SK-N-SH (cell line): ENCODE results near the gene PLCB1. TPM values are rescaled to one million over a fixed set of nuclear protein-coding genes. Genes with fewer than 3 reads are reported as not detected.

Experiments
- CTCF ChIA-PET: fragments of 300-600, 350-600 bp; formaldehyde crosslinking; extraction: SDS; loops from one replicate; lab custom pipeline; 2021; lab: Yijun Ruan, JAX
- POLR2A ChIA-PET: fragments of 350-600 bp; sonication (Branson Sonifier 250); formaldehyde crosslinking; extraction: SDS; loops from one replicate; lab custom pipeline; 2020; ENCODE audit warnings: antibody characterized with exemption, inconsistent platforms; lab: Yijun Ruan, JAX
- DNase-seq: peaks from one replicate; pipeline ENCODE4 v3.0.0; 2012
- H2AFZ ChIP-seq: fragments of 200-600 bp; sonication (generic); 2 replicates; pipeline ENCODE4 v1.8.1; 2016; ENCODE audit warnings: antibody characterized with exemption, mild to moderate bottlenecking, low read depth
- H3F3A ChIP-seq: fragments of 200-600 bp; sonication (generic); replicated peaks from 2 replicates; pipeline ENCODE3; 2016; ENCODE audit warnings: antibody characterized with exemption, mild to moderate bottlenecking; ENCODE audit not compliant: insufficient read depth
- H3K27ac ChIP-seq, 2 experiments: fragments of 200-500 bp in 1 of 2; fragments of 200-600 bp in 1 of 2; sonication (Bioruptor generic) in 1 of 2; sonication (generic), shearing (Covaris generic) in 1 of 2; 2 replicates each; pipeline versions ENCODE4 v1.5.1 to v1.6.1; 2014 to 2016; ENCODE audit warnings: low read depth in 2 of 2, inconsistent platforms in 1 of 2, low read length in 1 of 2, mild to moderate bottlenecking in 1 of 2, mixed read lengths in 1 of 2
- H3K27me3 ChIP-seq: fragments of 200-600 bp; sonication (generic), shearing (Covaris generic); 2 replicates; pipeline ENCODE4 v1.6.1; 2016; ENCODE audit warnings: mixed run types; ENCODE audit not compliant: insufficient read depth
- H3K36me3 ChIP-seq, 2 experiments: fragments of 200-500 bp in 1 of 2; fragments of 200-600 bp in 1 of 2; sonication (Bioruptor generic) in 1 of 2; sonication (generic) in 1 of 2; replicated peaks in 1 of 2; 2 replicates each; pipeline versions ENCODE3 to v1.5.1; 2014 to 2016; ENCODE audit warnings: low read length in 1 of 2, mild to moderate bottlenecking in 1 of 2; ENCODE audit not compliant: insufficient read depth in 2 of 2, control insufficient read depth in 1 of 2
- H3K4me1 ChIP-seq, 2 experiments: fragments of 200-500 bp in 1 of 2; fragments of 200-600 bp in 1 of 2; sonication (Bioruptor generic) in 1 of 2; sonication (generic), shearing (Covaris generic) in 1 of 2; 2 replicates each; pipeline versions ENCODE4 v1.5.1 to v1.6.1; 2014 to 2016; ENCODE audit warnings: low read depth in 1 of 2, low read length in 1 of 2, mixed run types in 1 of 2; ENCODE audit not compliant: insufficient read depth in 2 of 2, control insufficient read depth in 1 of 2
- H3K4me2 ChIP-seq: fragments of 200-600 bp; sonication (generic), shearing (Covaris generic); 2 replicates; pipeline ENCODE4 v1.6.1; 2017; ENCODE audit warnings: mixed run types
- H3K4me3 ChIP-seq, 2 experiments: fragments of 200-500 bp in 1 of 2; fragments of 200-600 bp in 1 of 2; sonication (Bioruptor generic) in 1 of 2; sonication (generic), shearing (Covaris generic) in 1 of 2; 2 replicates each; pipeline versions ENCODE4 v1.5.1 to v1.8.1; 2014 to 2016; ENCODE audit warnings: low read depth in 2 of 2, inconsistent platforms in 1 of 2, low read length in 1 of 2, mild to moderate bottlenecking in 1 of 2, mixed read lengths in 1 of 2, moderate library complexity in 1 of 2
- H3K79me2 ChIP-seq: fragments of 200-600 bp; sonication (generic); 2 replicates; pipeline ENCODE4 v1.8.1; 2017; ENCODE audit warnings: mild to moderate bottlenecking; ENCODE audit not compliant: insufficient read depth
- H3K9ac ChIP-seq: fragments of 200-600 bp; sonication (generic); 2 replicates; pipeline ENCODE4 v1.6.1; 2017; ENCODE audit warnings: mixed run types
- H3K9me2 ChIP-seq: fragments of 200-600 bp; sonication (generic); 2 replicates; pipeline ENCODE4 v1.6.1; 2017; ENCODE audit warnings: mixed run types
- H3K9me3 ChIP-seq: fragments of 200-600 bp; sonication (generic); 2 replicates; pipeline ENCODE4 v1.6.1; 2017; ENCODE audit warnings: mixed run types, mild to moderate bottlenecking, moderate library complexity
- H4K20me1 ChIP-seq: fragments of 200-600 bp; sonication (generic); 2 replicates; pipeline ENCODE4 v1.6.1; 2017; ENCODE audit warnings: mild to moderate bottlenecking, mixed run types; ENCODE audit not compliant: insufficient read depth
- FOXJ3 ChIP-seq: sonication (generic); formaldehyde crosslinking; IDR thresholded peaks from 2 replicates; pipeline ENCODE4 v1.5.1; 2020; ENCODE audit warnings: mild to moderate bottlenecking, missing genetic modification reagents
- JUND ChIP-seq: IDR thresholded peaks from 2 replicates; pipeline ENCODE4 v1.4.0; 2012
- NFIC ChIP-seq: IDR thresholded peaks from 2 replicates; pipeline ENCODE4 v1.4.0; 2012; ENCODE audit warnings: borderline replicate concordance
- TCF12 ChIP-seq: IDR thresholded peaks from 2 replicates; pipeline ENCODE4 v1.4.0; 2012
- WGBS: methylation state at CpG from one replicate; pipeline ENCODE4 v1.1.6; 2017; ENCODE audit warnings: low lambda C conversion rate; 5-methylcytosine and 5-hydroxymethylcytosine counted together
- polyA plus RNA-seq, 3 experiments: library from polyadenylated mRNA; depleted of rRNA; stranded (reverse); fragments of >200 nt; gene quantifications; 2 replicates each; pipeline ENCODE4 v1.2.3, GENCODE V29; 2012
- TF ChIP-seq, protein P1 (sequence below): IDR thresholded peaks from 2 replicates; pipeline ENCODE4 v1.6.1; 2012; ENCODE audit warnings: mild to moderate bottlenecking, low read depth, low read length, moderate library complexity
- TF ChIP-seq, protein P2 (sequence below): IDR thresholded peaks from 2 replicates; pipeline ENCODE4; 2012

The PLCB1 gene
- polyA plus RNA-seq, 1 of the 3 experiments (the other 2 are of a cell fraction) = 10.5 TPM

DNA sequence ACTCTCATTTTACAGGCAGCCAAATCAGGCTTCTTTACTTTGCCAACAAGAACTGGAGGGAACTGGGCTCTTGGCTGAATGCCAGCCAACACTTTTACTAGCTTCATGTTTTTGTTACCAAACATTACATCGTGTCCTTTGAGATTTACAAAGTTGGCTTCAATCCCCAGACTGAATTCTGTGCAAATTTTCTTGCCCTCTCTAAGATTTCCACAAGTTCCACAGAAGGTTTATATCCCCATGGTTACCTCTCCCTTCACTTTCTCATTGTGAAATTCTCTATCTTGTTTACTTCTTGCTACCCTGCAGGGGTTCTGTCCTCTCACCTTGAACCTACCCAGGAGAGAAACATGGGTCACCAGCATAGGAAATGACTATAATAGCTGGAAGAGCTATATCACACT is 37.6 kb upstream of the PLCB1 start:
- no peaks in the 10 kb centered on the region for H4K20me1 ChIP-seq
- TF ChIP-seq NFIC (peak; percentile 56), FOXJ3 (CRISPR knock-in tag) (no peak)
- H3K79me2 ChIP-seq = no peaks in the 10 kb centered on the region
- ChIA-PET POLR2A (no interaction called here), CTCF (no interaction called here)
- peaks cover 0 to 9% of the 10 kb centered on the region in 2 experiments; a peak in 3 of 4 replicates for H3K4me1 ChIP-seq
- H3K4me3 ChIP-seq = no peak overlapping the region
- H2AFZ ChIP-seq = no peak overlapping the region
- H3K36me3 ChIP-seq = no peaks in the 10 kb centered on the region
- H3K4me2 ChIP-seq = no peak overlapping the region
- H3F3A ChIP-seq = peaks cover 6% of the 10 kb centered on the region
- no peak for DNase-seq
- no peaks in the 10 kb centered on the region; the same call in 1 of the 2 replicates for H3K9me2 ChIP-seq
- WGBS = 4% methylated on average over 1 of the region's 1 CpG
- H3K9me3 ChIP-seq = no peaks in the 10 kb centered on the region
- no peak overlapping the region for H3K9ac ChIP-seq
- H3K27me3 ChIP-seq = no peaks in the 10 kb centered on the region
- no peak overlapping the region; a peak in 2 of 4 replicates for H3K27ac ChIP-seq

DNA sequence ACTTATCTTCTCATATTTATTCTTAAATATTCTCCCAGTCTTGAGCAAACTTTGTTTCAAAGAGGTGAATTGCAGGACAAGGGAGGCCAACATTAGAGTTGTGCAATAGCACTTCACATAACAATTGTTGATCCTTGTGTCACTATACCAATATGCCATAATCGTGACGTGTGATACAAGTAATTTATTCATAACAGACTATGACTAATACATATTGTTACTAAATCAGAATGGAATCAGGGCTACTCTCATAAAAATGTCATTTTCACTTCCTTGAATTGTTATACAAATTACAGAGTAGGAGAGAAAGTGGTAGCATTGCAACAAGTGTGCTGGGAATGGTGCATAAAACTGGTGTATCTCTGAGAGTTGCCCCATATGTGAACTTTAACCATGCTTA is 37.2 kb upstream of the PLCB1 start:
- H3K4me1 ChIP-seq = peaks cover 0 to 9% of the 10 kb centered on the region in 2 experiments; a peak in 3 of 4 replicates
- no peak overlapping the region for H3K9ac ChIP-seq
- H3K27me3 ChIP-seq = no peaks in the 10 kb centered on the region
- H4K20me1 ChIP-seq = no peaks in the 10 kb centered on the region
- H3F3A ChIP-seq = peaks cover 6% of the 10 kb centered on the region
- no peaks in the 10 kb centered on the region; the same call in 1 of the 2 replicates for H3K9me2 ChIP-seq
- no peak overlapping the region for H3K4me3 ChIP-seq
- peak overlapping the region in 1 of 2 experiments; percentile 24; a peak in 2 of 4 replicates for H3K27ac ChIP-seq
- H3K36me3 ChIP-seq = no peaks in the 10 kb centered on the region
- no peaks in the 10 kb centered on the region for H3K79me2 ChIP-seq
- 40% methylated on average over 2 of the region's 2 CpGs for WGBS
- TF ChIP-seq, protein P1, sequence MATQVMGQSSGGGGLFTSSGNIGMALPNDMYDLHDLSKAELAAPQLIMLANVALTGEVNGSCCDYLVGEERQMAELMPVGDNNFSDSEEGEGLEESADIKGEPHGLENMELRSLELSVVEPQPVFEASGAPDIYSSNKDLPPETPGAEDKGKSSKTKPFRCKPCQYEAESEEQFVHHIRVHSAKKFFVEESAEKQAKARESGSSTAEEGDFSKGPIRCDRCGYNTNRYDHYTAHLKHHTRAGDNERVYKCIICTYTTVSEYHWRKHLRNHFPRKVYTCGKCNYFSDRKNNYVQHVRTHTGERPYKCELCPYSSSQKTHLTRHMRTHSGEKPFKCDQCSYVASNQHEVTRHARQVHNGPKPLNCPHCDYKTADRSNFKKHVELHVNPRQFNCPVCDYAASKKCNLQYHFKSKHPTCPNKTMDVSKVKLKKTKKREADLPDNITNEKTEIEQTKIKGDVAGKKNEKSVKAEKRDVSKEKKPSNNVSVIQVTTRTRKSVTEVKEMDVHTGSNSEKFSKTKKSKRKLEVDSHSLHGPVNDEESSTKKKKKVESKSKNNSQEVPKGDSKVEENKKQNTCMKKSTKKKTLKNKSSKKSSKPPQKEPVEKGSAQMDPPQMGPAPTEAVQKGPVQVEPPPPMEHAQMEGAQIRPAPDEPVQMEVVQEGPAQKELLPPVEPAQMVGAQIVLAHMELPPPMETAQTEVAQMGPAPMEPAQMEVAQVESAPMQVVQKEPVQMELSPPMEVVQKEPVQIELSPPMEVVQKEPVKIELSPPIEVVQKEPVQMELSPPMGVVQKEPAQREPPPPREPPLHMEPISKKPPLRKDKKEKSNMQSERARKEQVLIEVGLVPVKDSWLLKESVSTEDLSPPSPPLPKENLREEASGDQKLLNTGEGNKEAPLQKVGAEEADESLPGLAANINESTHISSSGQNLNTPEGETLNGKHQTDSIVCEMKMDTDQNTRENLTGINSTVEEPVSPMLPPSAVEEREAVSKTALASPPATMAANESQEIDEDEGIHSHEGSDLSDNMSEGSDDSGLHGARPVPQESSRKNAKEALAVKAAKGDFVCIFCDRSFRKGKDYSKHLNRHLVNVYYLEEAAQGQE = no peak
- TF ChIP-seq TCF12 (peak; percentile 50; the same call in 1 of the 2 replicates), JUND (0 out of 2 replicates have a peak, but pooled peaks have one; percentile 12)
- TF ChIP-seq, protein P2, sequence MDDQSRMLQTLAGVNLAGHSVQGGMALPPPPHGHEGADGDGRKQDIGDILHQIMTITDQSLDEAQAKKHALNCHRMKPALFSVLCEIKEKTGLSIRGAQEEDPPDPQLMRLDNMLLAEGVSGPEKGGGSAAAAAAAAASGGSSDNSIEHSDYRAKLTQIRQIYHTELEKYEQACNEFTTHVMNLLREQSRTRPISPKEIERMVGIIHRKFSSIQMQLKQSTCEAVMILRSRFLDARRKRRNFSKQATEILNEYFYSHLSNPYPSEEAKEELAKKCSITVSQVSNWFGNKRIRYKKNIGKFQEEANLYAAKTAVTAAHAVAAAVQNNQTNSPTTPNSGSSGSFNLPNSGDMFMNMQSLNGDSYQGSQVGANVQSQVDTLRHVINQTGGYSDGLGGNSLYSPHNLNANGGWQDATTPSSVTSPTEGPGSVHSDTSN = peak; percentile 33; the same call in 1 of the 2 replicates
- TF ChIP-seq, all 33 proteins: peak for 3
- POLR2A ChIA-PET = no interaction called here
- no peaks in the 10 kb centered on the region for H3K9me3 ChIP-seq
- no peak for DNase-seq
- CTCF ChIA-PET = no interaction called here
- H3K4me2 ChIP-seq = no peak overlapping the region
- no peak overlapping the region for H2AFZ ChIP-seq
